ENCODE data around the gene AFAP1. TPM values are rescaled to one million over a fixed set of nuclear protein-coding genes. Genes with fewer than 3 reads are reported as not detected.

AFAP1 gene
- polyA plus RNA-seq, 1 donor (not counting 4 experiments of a cell fraction or from before 2014, with no cell fraction given) = 7.6 TPM

DNA sequence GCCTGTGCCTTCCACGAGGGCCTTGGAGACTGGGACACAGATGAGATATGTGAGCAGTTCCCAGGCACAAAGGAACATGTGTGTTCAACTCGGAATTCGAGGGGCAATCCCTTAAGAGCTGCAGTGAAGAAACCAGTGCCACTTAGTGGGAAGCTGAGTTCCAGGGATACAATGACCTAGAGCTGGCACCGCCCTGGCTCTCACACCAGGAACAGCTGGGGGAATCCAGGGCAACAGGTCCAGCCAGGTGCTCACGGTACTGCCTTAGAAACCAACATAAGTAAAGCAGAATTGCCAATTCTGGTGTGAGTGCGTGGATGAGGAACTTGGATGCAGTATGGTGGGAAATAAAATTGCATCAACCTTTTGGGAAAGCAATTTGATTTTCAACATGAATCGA, 122.9 kb downstream of the AFAP1 start:
- FAIRE-seq (no peak), DNase-seq (ENCODE audit: low read depth, low spot score) (no peak)
- no peak for TF ChIP-seq EZH2 (IDR thresholded peaks at IDR 0.05; ENCODE audit: low read length)
- TF ChIP-seq, protein P1, sequence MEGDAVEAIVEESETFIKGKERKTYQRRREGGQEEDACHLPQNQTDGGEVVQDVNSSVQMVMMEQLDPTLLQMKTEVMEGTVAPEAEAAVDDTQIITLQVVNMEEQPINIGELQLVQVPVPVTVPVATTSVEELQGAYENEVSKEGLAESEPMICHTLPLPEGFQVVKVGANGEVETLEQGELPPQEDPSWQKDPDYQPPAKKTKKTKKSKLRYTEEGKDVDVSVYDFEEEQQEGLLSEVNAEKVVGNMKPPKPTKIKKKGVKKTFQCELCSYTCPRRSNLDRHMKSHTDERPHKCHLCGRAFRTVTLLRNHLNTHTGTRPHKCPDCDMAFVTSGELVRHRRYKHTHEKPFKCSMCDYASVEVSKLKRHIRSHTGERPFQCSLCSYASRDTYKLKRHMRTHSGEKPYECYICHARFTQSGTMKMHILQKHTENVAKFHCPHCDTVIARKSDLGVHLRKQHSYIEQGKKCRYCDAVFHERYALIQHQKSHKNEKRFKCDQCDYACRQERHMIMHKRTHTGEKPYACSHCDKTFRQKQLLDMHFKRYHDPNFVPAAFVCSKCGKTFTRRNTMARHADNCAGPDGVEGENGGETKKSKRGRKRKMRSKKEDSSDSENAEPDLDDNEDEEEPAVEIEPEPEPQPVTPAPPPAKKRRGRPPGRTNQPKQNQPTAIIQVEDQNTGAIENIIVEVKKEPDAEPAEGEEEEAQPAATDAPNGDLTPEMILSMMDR (optimal IDR thresholded peaks at IDR 0.05 in 1 of 3, IDR thresholded peaks at IDR 0.05 in 1 of 3, conservative IDR thresholded peaks at IDR 0.05 in 1 of 3; ENCODE audit: extremely low read depth in 1 of 3, insufficient read depth in 2 of 3, low read length in 3 of 3) = no peak

GRCh38 chr4:7815981-7816380, 123.7 kb downstream of the AFAP1 start:
- Histone ChIP-seq H3K9me3 (ENCODE audit: control insufficient read depth, low read depth, low read length) (no peaks in the 10 kb centered on the region), H3K27me3 (ENCODE audit: control insufficient read depth, extremely low read depth, insufficient read depth, low read length) (no peaks in the 10 kb centered on the region), H3K9me1 (ENCODE audit: control insufficient read depth, extremely low read depth, insufficient read depth, low read length) (no peaks in the 10 kb centered on the region), H3K79me2 (ENCODE audit: control insufficient read depth, insufficient read depth, low read length) (no peaks in the 10 kb centered on the region), H4K20me1 (ENCODE audit: control insufficient read depth, extremely low read depth, insufficient read depth, low read length) (no peaks in the 10 kb centered on the region), H3K9ac (ENCODE audit: control insufficient read depth, extremely low read depth, insufficient read depth, low read length) (no peak overlapping the region), H2AFZ (ENCODE audit: control insufficient read depth, low read length) (no peak overlapping the region), H3K4me2 (ENCODE audit: control insufficient read depth, extremely low read depth, insufficient read depth, low read depth, low read length) (no peak overlapping the region), H3K27ac (ENCODE audit: control insufficient read depth, insufficient read depth, low read length) (no peak overlapping the region), H3K4me3 (ENCODE audit: control insufficient read depth in 2 of 3, extremely low read depth in 1 of 3, insufficient read depth in 2 of 3, low read depth in 1 of 3, low read length in 3 of 3) (no peak overlapping the region), H3K36me3 (ENCODE audit: control insufficient read depth in 2 of 2, extremely low read depth in 1 of 2, insufficient read depth in 2 of 2, low read length in 2 of 2) (peaks cover 25 to 30% of the 10 kb centered on the region in 2 experiments), H3K4me1 (ENCODE audit: control insufficient read depth, extremely low read depth, insufficient read depth, low read length) (no peaks in the 10 kb centered on the region)
- dilution Hi-C loops (cut with MboI; ENCODE audit: extremely low pct_ligation_motif_present, low sequenced_read_pairs) = no loop called here
- TF ChIP-seq EZH2 (IDR thresholded peaks at IDR 0.05; ENCODE audit: low read length) = no peak
- TF ChIP-seq, protein P1 (optimal IDR thresholded peaks at IDR 0.05 in 1 of 3, IDR thresholded peaks at IDR 0.05 in 1 of 3, conservative IDR thresholded peaks at IDR 0.05 in 1 of 3; ENCODE audit: extremely low read depth in 1 of 3, insufficient read depth in 2 of 3, low read length in 3 of 3) = no peak
- FAIRE-seq (no peak), DNase-seq (ENCODE audit: low read depth, low spot score) (no peak)

More for the DNA sequence above, 122.9 kb downstream of the AFAP1 start:
- H3K9me3 ChIP-seq (ENCODE audit: control insufficient read depth, low read depth, low read length) = no peaks in the 10 kb centered on the region
- H4K20me1 ChIP-seq (ENCODE audit: control insufficient read depth, extremely low read depth, insufficient read depth, low read length) = no peaks in the 10 kb centered on the region
- no peaks in the 10 kb centered on the region for H3K79me2 ChIP-seq (ENCODE audit: control insufficient read depth, insufficient read depth, low read length)
- H3K9me1 ChIP-seq (ENCODE audit: control insufficient read depth, extremely low read depth, insufficient read depth, low read length) = no peaks in the 10 kb centered on the region
- no peak overlapping the region for H2AFZ ChIP-seq (ENCODE audit: control insufficient read depth, low read length)
- no peaks in the 10 kb centered on the region for H3K4me1 ChIP-seq (ENCODE audit: control insufficient read depth, extremely low read depth, insufficient read depth, low read length)
- dilution Hi-C loops (cut with MboI; ENCODE audit: extremely low pct_ligation_motif_present, low sequenced_read_pairs) = no loop called here
- no peak overlapping the region for H3K4me3 ChIP-seq (ENCODE audit: control insufficient read depth in 2 of 3, extremely low read depth in 1 of 3, insufficient read depth in 2 of 3, low read depth in 1 of 3, low read length in 3 of 3)
- no peak overlapping the region for H3K4me2 ChIP-seq (ENCODE audit: control insufficient read depth, extremely low read depth, insufficient read depth, low read depth, low read length)
- H3K27ac ChIP-seq (ENCODE audit: control insufficient read depth, insufficient read depth, low read length) = no peak overlapping the region
- H3K36me3 ChIP-seq (ENCODE audit: control insufficient read depth in 2 of 2, extremely low read depth in 1 of 2, insufficient read depth in 2 of 2, low read length in 2 of 2) = peaks cover 25 to 30% of the 10 kb centered on the region in 2 experiments
- no peaks in the 10 kb centered on the region for H3K27me3 ChIP-seq (ENCODE audit: control insufficient read depth, extremely low read depth, insufficient read depth, low read length)
- no peak overlapping the region for H3K9ac ChIP-seq (ENCODE audit: control insufficient read depth, extremely low read depth, insufficient read depth, low read length)
